ENCODE measurements around the gene NUDCD2.
"Not testable (repeated sequence)": the region's sequence is repeated elsewhere in the genome, so short reads cannot be mapped to it uniquely, and the experiment has no call there.

The NUDCD2 gene

DNA sequence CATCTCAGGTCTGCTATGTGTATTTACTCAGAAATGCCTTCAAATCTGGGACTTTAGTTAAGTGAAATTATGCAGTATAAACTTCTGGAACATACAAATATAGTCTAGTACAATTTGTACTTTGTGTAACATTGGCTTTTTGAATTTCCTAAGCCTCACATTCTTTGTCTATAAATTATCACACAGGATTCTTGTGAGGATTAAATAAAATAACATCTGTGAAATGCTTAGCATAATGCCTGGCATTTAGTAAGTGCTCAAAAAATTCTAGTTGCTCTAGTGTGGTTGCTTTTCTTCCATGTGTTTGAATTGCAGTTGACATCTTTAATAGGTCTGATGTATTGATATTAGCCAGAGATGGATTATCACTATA is 3.1 kb upstream of the NUDCD2 start:
- DNase-seq, result no peak

DNA sequence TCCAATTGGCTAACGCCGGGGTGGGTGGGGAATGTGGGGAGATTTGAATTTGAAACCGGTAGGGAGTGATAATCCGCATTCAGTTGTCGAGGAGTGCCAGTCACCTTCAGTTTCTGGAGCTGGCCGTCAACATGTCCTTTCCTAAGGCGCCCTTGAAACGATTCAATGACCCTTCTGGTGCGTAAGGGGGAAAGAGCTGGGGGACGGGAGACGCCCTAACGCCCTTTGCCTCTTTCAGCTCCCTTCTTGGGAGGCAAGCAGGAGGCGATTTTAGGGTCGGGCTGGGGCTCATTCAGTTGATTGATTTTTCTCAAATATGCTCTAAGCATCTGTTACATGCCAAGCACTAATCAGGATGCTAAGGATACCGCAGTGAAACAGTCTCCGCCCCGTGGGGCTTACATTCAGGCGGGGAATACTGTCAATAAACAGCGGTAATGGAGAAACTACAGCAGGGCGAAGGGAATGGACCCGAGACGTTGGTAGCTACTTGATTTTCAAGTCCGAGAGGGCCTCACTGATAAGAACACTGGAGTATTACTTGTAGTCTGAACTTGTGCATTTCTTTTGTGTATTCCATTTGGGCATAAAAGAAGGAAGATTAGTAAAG is 765 bp upstream of the NUDCD2 start, which contains the start of gene HMMR:
Gene HMMR, plus strand, starts transcription at position 71 of the 610 bp plus-strand sequence. Its CDS starts 61 bp downstream, at position 132.
- DNase-seq, result peak; percentile 37

DNA sequence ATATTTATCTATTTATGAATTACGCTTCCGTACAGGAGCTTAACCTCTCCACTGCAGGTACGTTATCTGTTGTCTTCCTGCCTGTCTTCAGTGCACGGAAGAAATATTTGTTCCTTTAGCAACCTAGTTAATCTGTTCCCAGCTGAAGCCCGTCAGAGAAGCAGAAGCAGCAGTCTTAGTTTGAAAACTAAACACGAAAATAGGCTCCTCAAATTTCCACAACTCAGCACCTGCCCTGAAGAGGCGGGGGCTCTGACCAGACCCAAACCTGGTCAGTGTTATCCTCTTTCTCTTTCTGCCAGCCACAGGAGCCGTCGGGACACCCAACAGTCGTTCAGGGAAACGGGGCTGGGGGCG is 462 bp downstream of the NUDCD2 start:
- no peak for DNase-seq

DNA sequence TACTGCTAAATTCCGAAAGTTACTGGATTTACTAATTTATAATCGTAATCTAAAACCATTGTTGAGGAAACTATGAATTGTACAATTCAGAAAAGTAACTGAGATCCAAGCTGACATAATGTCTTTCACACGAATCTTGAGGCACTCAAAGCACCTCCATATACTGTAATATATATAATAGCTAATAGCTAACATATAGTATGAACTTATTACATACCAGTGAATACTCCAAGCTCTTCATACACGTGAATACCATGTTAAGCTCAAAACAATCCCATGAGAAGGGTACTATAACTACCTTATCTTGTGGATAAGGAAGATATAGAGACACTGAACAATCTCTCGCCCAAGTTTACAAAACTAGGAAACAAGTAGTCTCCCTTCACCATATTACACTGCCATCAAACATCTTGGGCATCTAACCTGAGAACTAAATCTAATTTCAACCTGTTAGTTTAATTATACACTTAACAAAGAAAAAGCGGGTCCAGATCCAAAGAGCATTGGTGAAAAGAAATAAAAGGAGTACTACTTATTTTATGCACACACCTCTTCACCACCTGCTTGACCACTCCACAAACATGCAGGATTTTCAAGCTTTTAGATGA is 1.0 kb downstream of the NUDCD2 start:
- DNase-seq, result no peak

DNA sequence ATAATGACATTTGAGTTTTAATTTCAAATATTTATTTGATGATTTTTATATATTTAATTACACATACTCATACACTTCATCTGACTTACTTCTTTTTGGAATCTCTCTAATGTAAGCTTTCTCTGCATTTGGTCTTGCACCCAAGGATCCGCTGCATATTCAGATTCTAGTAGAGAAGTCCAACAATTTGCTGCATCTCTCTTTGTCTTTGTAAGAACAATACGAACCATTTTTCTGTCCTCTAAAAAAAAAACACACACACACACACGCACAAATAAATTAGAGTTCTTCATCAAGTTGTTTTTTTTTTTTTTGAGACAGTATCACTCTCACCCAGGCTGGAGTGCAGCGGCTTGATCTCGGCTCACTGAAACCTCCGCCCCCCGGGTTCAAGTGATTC is 3.1 kb downstream of the NUDCD2 start:
- no peak for DNase-seq

DNA sequence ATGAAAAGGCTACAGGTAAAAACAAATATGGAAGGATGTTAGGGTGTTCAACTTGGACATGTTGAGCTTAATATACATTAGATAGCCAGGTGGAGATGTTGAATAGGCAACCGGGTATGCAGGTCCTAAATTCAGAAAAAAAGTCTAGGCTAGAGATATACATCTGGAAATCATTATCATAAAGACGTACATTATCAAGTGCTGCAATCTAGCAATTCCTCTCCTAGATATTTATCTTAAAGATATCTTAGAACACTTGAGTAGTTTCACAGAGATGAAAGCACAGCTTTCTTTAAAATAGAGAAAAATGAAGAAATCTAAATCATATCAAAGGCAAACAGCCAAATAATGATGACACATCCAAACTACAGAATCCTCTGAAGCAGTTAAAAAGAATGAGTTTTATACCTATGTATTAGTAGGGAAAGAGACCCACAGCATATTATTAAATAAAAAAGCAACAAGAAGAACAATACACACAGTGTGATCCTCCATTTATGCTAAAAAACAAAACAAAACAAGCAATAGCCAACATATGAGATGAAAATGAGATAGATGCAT is 3.8 kb downstream of the NUDCD2 start:
- no peak for DNase-seq

DNA sequence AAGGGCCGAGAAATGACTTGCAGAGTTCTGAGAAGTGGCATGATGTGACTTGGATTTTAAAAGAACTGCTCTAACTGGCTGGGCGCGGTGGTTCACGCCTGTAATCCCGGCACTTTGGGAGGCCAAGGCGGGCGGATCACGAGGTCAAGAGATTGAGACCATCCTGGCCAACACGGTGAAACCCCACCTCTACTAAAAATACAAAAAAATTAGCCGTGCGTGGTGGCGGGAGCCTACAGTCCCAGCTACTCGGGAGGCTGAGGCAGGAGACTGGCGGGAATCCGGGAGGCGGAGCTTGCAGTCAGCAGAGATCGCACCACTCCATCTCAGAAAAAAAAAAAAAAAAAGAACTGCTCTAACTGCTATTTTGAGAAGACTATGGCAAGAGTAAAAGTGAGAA is 4.5 kb downstream of the NUDCD2 start:
- not testable (repeated sequence) for DNase-seq

DNA sequence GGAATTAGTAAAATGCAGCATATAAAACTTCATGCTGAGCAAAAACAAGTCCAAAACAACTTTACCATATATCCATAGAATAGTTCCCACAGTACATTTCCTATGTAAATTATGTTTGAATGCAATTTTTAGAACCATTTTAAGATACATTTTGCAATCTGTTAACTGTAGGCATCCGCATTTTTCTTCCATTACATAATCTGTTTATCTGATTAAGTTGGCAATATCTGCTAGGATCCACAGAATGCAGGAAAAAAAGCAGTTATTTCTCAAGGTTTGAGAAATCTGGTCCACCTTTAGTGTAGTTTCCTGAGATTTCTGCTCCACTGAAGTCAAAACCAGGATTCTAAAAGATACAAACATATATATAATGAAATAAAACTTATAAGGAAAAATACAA is 6.2 kb downstream of the NUDCD2 start:
- DNase-seq, result peak; percentile 41

DNA sequence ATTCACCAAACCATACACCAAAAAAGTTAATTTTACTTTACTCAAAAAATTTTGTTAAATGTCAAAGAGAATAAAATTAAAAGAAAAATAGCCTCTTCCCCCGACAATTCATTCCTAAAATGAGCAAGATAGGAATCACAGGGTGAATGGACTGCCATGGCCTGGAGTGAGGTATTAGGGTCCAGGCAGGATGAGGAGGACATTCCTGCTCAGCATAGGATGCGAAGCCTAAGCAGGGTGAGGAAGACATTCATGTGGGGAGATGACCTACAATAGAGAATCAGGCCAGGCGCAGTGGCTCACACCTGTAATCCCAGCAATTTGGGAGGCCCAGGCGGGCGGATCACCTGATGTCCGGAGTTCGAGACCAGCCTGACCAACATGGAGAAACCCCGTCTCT is 8.4 kb downstream of the NUDCD2 start:
- DNase-seq, result no peak

DNA sequence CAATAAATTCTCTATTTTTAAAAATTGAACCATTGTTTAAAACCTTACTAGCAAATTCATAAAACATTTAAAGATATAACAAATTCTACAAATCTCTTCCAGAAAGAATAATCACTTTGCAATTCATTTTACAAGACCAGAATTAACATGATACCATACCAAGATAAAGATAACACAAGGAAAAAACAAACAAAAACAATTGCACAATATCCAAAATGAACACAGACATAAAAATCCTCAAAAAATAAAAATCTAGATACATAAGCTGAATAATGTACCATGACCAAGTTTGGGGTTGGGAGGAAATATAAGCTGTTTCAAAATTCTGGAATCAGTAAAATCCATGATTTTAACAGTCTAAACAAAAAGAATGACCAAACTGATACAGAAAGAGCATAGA is 11.4 kb downstream of the NUDCD2 start:
- no peak for DNase-seq

DNA sequence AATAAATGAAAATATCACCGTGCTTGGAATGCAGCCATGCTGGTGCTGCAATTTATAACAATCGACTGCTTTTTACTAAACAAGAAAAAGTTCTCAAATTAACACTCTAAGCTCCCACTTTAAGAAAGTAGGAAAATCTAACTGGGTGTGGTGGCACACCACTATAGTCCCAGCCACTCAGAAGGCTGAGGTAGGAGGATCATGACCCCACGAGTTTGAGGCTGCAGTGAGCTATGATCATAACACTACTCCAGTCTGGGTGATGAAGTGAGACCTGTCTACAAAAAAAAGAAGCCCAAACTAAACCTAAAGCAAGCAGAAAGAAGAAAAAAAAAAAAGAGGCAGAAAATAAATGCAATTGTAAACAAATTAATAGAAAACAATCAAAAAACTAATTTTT is 12.0 kb downstream of the NUDCD2 start:
- no peak for DNase-seq

DNA sequence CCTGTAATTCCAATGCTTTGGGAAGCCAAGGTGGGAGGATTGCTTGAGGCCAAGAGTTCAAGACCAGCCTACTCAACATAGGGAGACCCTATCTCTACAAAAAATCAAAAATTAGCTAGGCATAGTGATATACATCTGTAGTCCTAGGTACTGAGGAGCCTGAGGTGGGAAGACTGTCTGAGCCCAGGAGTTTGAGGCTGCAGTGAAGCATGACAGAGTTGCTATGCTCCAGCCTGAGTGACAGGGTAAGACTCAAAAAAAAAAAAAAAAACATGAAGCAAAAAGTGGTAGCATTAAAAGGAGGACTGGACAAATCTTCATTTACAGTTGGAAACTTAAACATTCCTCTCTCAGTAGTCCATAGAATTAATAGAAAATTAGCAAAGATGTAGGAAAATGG is 12.7 kb downstream of the NUDCD2 start:
- DNase-seq, result no peak

DNA sequence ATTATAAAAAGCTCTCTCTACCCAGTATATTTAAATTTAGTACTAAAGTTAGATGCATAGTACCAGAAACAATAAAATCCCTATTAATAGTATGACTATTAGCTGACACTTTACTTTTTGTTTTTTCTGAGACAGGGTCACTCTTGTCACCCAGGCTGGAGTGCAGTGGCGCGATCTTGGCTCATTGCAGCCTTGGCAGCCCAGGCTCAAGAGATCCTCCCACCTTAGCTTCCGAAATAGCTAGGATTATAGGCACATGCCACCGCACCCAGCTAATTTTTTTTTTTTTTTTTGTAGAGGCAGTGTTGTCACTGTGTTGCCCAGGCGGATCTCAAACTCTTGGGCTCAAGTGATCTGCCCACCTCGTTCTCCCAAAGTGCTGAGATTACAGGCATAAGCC is 14.6 kb downstream of the NUDCD2 start:
- DNase-seq, result no peak

DNA sequence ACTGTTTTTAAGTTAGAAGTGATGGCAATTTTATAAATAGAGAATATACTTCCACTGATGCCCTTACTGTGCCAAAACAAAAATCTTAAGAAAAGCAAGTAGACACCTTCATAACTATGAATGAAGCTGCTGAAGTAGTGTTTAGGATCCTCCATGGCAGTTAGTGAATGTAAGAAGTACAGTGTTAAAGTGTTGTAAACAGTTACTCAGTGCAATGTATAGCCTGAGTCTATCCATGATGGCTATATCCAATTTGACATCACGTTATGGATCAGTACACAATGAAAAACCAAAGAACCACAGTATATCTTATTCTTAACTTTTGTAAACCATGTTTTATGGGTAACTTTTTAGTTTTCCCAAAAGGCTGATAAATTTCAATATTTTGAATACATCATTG is 15.4 kb downstream of the NUDCD2 start:
- no peak for DNase-seq

DNA sequence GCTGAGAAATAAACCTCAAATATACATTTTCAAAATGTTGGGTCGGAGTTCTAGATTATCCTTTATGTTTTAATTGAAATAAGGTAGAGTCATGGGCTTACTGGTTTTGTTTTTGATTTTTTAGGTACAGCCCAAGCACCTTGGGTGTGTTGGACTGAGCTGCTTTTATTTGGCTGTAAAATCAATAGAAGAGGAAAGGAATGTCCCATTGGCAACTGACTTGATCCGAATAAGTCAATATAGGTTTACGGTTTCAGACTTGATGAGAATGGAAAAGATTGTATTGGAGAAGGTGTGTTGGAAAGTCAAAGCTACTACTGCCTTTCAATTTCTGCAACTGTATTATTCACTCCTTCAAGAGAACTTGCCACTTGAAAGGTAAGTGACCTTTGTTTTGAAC is 18.9 kb downstream of the NUDCD2 start:
- no peak for DNase-seq

DNA sequence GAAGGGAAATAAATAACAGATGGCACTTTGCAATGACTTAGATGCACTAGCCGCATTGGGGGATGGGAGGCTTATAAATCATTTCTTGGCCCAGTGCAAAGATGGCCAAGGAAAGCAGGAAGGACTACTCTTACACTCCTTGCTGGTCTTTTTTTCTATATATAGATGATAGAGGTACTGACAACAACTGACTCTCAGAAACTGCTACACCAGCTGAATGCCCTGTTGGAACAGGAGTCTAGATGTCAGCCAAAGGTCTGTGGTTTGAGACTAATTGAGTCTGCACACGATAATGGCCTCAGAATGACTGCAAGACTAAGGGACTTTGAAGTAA is 20.8 kb downstream of the NUDCD2 start:
- DNase-seq, result no peak

DNA sequence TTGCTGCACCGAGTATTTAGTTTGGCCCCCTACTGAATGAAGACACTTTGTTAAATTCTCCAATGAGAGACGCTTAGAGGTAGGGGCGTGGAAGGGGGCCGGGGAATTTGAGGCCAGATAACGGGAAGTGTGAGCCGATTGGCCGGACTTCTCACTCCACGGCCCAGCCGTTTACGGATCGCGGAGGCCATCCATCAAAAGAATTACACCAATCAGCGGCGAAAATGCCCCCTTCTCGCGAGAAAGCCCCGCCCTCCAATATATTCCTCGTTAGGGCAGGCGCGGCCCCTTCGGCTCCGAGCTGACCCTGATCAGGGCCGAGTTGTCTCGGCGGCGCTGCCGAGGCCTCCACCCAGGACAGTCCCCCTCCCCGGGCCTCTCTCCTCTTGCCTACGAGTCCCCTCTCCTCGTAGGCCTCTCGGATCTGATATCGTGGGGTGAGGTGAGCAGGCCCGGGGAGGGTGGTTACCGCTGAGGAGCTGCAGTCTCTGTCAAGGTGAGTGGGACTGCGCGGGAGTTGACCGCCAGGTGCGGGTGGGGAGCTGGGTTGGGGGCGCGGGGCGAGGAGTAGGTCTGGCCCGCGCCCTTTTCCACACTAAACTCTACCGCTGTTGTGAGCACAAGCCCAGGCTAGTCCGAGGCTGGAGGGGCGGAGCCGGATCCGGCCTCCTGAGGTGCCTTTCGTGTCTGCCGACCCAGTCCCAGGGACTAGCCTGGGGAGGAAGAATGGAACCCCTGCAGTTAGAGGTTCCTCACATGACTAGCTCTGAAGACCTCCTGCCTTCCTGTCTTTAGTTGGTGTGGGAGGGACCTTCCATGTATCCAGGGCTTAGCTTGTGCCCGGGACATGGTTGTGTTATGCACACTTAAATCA is 22.4 kb downstream of the NUDCD2 start, which contains the start of gene CCNG1:
Gene CCNG1, plus strand, starts transcription at position 287 of the 874 bp plus-strand sequence. CDS start 1,662 bp downstream, outside the sequence.
- peak; percentile 96 for DNase-seq

DNA sequence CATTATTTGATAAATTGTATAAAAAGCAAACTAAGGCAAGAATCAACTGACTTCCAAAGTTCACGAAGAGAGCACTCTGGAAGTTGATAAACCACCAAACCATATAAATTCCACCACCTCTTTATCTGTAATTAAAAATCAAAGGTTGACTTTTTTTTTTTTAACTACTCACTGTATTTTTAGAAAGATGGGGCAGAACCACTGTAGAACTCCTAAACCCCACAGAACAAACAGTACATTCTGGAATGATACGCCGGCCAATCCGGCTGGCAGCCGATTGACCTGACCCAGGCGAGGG is 22.9 kb downstream of the NUDCD2 start:
- no peak for DNase-seq

DNA sequence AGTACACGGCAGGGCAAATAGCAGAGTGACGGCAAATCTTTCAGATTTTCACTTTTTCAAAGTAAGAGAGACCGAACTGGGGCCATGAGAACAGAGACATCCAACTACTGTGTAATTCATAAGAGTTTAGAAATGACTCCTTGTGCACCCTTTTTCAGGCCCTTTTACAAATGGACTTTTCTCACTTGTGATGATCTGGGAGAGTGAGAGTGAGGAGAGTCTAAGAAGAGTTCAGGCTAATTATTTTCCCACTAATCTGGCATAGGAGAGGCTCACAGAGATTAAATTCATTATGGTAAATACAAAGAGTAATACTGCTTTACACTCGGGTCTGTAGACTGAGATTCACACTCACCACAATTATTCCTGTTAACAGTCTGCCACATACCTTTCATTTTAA is 23.4 kb downstream of the NUDCD2 start:
- DNase-seq, result no peak

DNA sequence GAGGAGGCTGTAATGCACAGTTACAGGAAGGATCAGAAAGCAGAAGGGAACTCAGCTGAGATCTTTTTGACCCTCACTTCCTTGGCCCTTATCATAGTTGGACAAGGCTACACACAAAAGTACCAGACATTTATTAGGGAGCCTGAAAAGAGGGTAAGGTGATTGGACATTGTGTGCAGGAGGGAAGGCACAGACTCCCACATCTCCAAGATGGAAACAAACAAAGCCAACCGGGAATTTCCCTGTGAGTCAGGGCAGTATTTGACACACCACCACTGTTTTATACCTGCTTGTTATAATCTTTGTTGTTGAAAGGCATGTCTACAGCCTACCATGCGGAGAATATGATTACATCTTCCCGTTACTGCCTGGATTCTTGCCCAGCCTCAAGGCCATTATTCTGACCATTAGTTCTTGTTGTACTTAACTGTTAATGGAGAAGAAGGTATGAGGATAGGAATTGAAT is 25.5 kb downstream of the NUDCD2 start:
- peak; percentile 90 for DNase-seq

DNA sequence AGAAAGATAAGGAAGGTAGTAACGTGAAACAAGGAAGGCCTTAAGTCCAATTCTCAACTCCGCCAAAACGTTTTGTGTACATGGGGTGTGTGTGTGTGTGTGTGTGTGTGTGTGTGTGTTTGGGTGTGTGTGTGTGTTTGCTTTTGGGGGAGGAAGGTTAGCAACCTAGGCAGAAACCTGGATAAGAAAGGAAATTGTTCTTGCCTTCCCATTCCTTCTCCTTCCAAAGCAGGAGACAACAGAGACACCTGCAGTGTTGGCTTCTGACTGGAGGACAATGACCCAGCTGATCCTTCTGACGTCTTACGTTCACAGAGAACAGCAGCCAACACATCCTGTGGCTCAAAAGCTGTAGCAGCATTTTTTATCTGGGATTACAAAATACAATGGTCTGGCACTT is 26.6 kb downstream of the NUDCD2 start:
- no peak for DNase-seq

DNA sequence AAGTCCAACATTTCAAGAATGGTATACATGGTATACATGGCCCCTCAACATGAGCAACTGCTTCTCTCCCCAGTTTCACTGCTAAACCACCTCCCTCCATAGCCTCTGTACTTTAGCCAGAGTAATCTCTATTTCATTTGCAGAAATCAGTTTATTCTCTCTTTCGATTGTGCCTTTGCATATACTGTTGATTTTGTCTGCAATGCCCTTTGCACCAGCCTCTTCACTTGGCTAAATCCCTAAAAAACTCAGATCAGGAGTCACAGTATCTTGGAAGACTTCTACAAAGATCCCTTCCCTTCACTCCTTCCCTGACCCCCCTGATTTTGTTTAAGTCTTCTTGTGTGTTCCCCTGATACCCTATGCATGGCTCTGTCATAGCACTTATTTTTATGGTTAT is 27.4 kb downstream of the NUDCD2 start:
- DNase-seq, result no peak

DNA sequence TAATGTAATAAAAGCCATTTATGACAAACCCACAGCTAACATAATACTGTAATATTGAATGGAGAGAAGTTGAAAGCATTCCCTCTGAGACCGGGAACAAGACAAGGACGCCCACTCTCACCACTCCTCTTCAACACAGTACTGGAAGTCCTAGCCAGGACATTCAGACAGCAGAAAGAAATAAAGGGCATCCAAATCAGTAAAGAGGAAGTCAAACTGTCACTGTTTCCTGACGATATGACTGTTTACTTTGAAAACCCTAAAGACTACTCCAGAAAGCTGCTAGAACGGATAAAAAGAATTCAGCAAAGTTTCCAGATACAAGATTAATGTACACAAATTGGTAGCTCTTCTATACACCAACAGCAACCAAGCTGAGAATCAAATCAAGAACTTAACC is 33.8 kb downstream of the NUDCD2 start:
- not testable (repeated sequence) for DNase-seq

DNA sequence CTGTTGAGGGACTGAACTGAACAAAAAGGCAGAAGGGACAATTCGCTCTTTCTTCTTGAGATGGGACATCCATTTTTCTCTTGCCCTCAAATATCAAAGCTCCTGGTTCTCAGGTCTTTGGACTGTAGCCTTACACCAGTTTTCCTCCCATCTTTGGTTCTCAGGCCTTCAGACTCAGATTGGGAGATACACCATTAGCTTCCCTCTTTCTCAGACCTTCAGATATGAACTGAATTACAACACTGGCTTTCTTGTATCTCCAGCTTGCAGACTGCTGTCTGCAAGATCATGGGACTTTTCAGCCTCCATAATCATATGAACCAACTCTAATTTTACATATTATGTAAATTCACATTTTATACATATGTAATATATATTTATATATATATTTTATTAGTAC is 35.1 kb downstream of the NUDCD2 start:
- DNase-seq, result no peak
